H9 (cell line): ENCODE measurements around the gene IMMP2L. TPM values are rescaled to one million over a fixed set of nuclear protein-coding genes. Genes with fewer than 3 reads are reported as not detected.

Experiments
- DNase-seq: peaks from one replicate; pipeline ENCODE4 v3.0.0-alpha.2; 2017
- H2AFZ ChIP-seq: one replicate; pipeline ENCODE4 v1.6.1; 2013; ENCODE audit warnings: mild to moderate bottlenecking, low read length, control low read depth, moderate library complexity
- H2AK5ac ChIP-seq: 2 replicates; pipeline ENCODE4 v1.6.1; 2013; ENCODE audit warnings: low read length, control low read depth, mixed read lengths; ENCODE audit not compliant: insufficient read length
- H2BK120ac ChIP-seq: one replicate; pipeline ENCODE4 v1.6.1; 2013; ENCODE audit warnings: low read depth, mild to moderate bottlenecking, low read length, control low read depth, inconsistent platforms; ENCODE audit not compliant: poor library complexity, severe bottlenecking
- H2BK12ac ChIP-seq: 2 replicates; pipeline ENCODE4 v1.6.1; 2013; ENCODE audit warnings: low read length, control low read depth, mixed read lengths, low read depth; ENCODE audit not compliant: insufficient read length
- H2BK15ac ChIP-seq: 2 replicates; pipeline ENCODE4 v1.6.1; 2013; ENCODE audit warnings: low read depth, low read length, control low read depth
- H2BK20ac ChIP-seq: one replicate; pipeline ENCODE4 v1.6.1; 2013; ENCODE audit warnings: low read depth, mild to moderate bottlenecking, low read length, control low read depth, inconsistent platforms; ENCODE audit not compliant: poor library complexity, severe bottlenecking
- H2BK5ac ChIP-seq: 2 replicates; pipeline ENCODE4 v1.6.1; 2013; ENCODE audit warnings: low read length, control low read depth, mixed read lengths; ENCODE audit not compliant: insufficient read length
- H3K14ac ChIP-seq: 2 replicates; pipeline ENCODE4 v1.6.1; 2013; ENCODE audit warnings: low read length, control low read depth; ENCODE audit not compliant: insufficient read depth
- H3K18ac ChIP-seq: 2 replicates; pipeline ENCODE4 v1.6.1; 2013; ENCODE audit warnings: low read depth, mild to moderate bottlenecking, mixed read lengths, low read length, control low read depth; ENCODE audit not compliant: insufficient read length
- H3K23ac ChIP-seq: 2 replicates; pipeline ENCODE4 v1.6.1; 2013; ENCODE audit warnings: low read length, control low read depth, mixed read lengths, low read depth; ENCODE audit not compliant: insufficient read length
- H3K23me2 ChIP-seq: 2 replicates; pipeline ENCODE4 v1.6.1; 2013; ENCODE audit warnings: low read depth, mild to moderate bottlenecking, mixed read lengths, low read length, control low read depth; ENCODE audit not compliant: insufficient read length, poor library complexity, severe bottlenecking
- H3K27ac ChIP-seq: 2 replicates; pipeline ENCODE4 v1.5.1; 2013; ENCODE audit warnings: low read length, control low read depth, mixed read lengths, low read depth; ENCODE audit not compliant: insufficient read length
- H3K27me3 ChIP-seq: 2 replicates; pipeline ENCODE4 v1.6.1; 2013; ENCODE audit warnings: low read length, control low read depth, inconsistent platforms; ENCODE audit not compliant: insufficient read depth
- H3K4ac ChIP-seq: 2 replicates; pipeline ENCODE4 v1.6.1; 2013; ENCODE audit warnings: low read depth, mild to moderate bottlenecking, control low read depth, inconsistent platforms, low read length, moderate library complexity
- H3K4me1 ChIP-seq: 2 replicates; pipeline ENCODE4 v1.6.1; 2013; ENCODE audit warnings: low read length, control low read depth, inconsistent platforms; ENCODE audit not compliant: insufficient read depth
- H3K4me2 ChIP-seq: 2 replicates; pipeline ENCODE4 v1.6.1; 2013; ENCODE audit warnings: low read length, control low read depth, mixed read lengths; ENCODE audit not compliant: insufficient read length, insufficient read depth
- H3K56ac ChIP-seq: 2 replicates; pipeline ENCODE4 v1.6.1; 2013; ENCODE audit warnings: low read depth, mild to moderate bottlenecking, mixed read lengths, low read length, control low read depth; ENCODE audit not compliant: insufficient read length
- H3K79me1 ChIP-seq: 2 replicates; pipeline ENCODE4 v1.6.1; 2013; ENCODE audit warnings: low read depth, mild to moderate bottlenecking, moderate library complexity, low read length, control low read depth, inconsistent platforms; ENCODE audit not compliant: insufficient read depth, poor library complexity, severe bottlenecking
- H3K79me2 ChIP-seq: 2 replicates; pipeline ENCODE4 v1.6.1; 2013; ENCODE audit warnings: low read length, control low read depth, inconsistent platforms; ENCODE audit not compliant: insufficient read depth
- H3K9ac ChIP-seq: 2 replicates; pipeline ENCODE4 v1.6.1; 2013; ENCODE audit warnings: low read length, control low read depth, mixed read lengths; ENCODE audit not compliant: insufficient read length; ENCODE audit errors: extremely low read depth
- H3K9me3 ChIP-seq: one replicate; pipeline ENCODE4 v1.6.1; 2013; ENCODE audit warnings: low read depth, low read length, inconsistent platforms; ENCODE audit not compliant: control insufficient read depth
- H3T11ph ChIP-seq: one replicate; pipeline ENCODE4 v1.6.1; 2013; ENCODE audit warnings: mild to moderate bottlenecking, low read length, control low read depth, inconsistent platforms
- H4K20me1 ChIP-seq: one replicate; pipeline ENCODE4 v1.6.1; 2013; ENCODE audit not compliant: control insufficient read depth, insufficient read length, insufficient read depth
- H4K5ac ChIP-seq: 2 replicates; pipeline ENCODE4 v1.6.1; 2013; ENCODE audit warnings: low read depth, mild to moderate bottlenecking, mixed read lengths, low read length, control low read depth; ENCODE audit not compliant: insufficient read length
- H4K8ac ChIP-seq: replicated peaks from 2 replicates; pipeline ENCODE4 v1.6.1; 2013; ENCODE audit warnings: low read length, control low read depth, mixed read lengths, low read depth; ENCODE audit not compliant: insufficient read length
- H4K91ac ChIP-seq: 2 replicates; pipeline ENCODE4 v1.6.1; 2013; ENCODE audit warnings: low read depth, mild to moderate bottlenecking, moderate library complexity, mixed read lengths, low read length, control low read depth; ENCODE audit not compliant: insufficient read length
- H3K27ac Mint-ChIP-seq, 3 experiments: 2 replicates in 2 of 3; 3 replicates in 1 of 3; pipeline ENCODE4 v1.8.0; 2020 to 2021; ENCODE audit warnings: mixed read lengths in 3 of 3, mild to moderate bottlenecking in 1 of 3, moderate library complexity in 1 of 3
- H3K27me3 Mint-ChIP-seq: 2 replicates; pipeline ENCODE4 v1.8.0; 2021; ENCODE audit warnings: low read depth, mild to moderate bottlenecking, moderate library complexity, mixed read lengths
- H3K36me3 Mint-ChIP-seq, 3 experiments: 2 replicates in 2 of 3; 3 replicates in 1 of 3; pipeline ENCODE4 v1.8.0; 2020 to 2021; ENCODE audit warnings: low read depth in 3 of 3, mixed read lengths in 3 of 3; ENCODE audit not compliant: insufficient read depth in 1 of 3
- H3K4me1 Mint-ChIP-seq, 2 experiments: 2 replicates each; pipeline ENCODE4 v1.8.0; 2020; ENCODE audit warnings: mixed read lengths in 2 of 2
- H3K4me3 Mint-ChIP-seq, 2 experiments: 2 replicates in 1 of 2; 3 replicates in 1 of 2; pipeline ENCODE4 v1.8.0; 2020 to 2021; ENCODE audit warnings: mild to moderate bottlenecking in 2 of 2, mixed read lengths in 2 of 2, moderate library complexity in 1 of 2
- H3K9me3 Mint-ChIP-seq, 2 experiments: 2 replicates in 1 of 2; 3 replicates in 1 of 2; pipeline ENCODE4 v1.8.0; 2020; ENCODE audit warnings: mild to moderate bottlenecking in 2 of 2, mixed read lengths in 2 of 2, moderate library complexity in 1 of 2
- CTCF ChIP-seq: fragments of 200-600 bp; sonication (generic); conservative IDR thresholded peaks from 3 replicates; pipeline ENCODE4 v1.8.0; 2021; ENCODE audit warnings: antibody characterized with exemption, mild to moderate bottlenecking
- WGBS: extraction: QIAGEN DNeasy Blood & Tissue Kit; methylation state at CpG from one replicate; pipeline ENCODE4 v1.1.7; 2013; ENCODE audit warnings: missing lambda C conversion rate, low lambda C conversion rate, mixed read lengths; ENCODE audit not compliant: insufficient read length; ENCODE audit errors: extremely low coverage; 5-methylcytosine and 5-hydroxymethylcytosine counted together
- total RNA-seq: library from RNA; stranded (reverse); gene quantifications from 2 replicates; pipeline ENCODE4 v1.2.1, GENCODE V29; 2021

The IMMP2L gene
- total RNA-seq, 1 experiment from 2014 or later = 14.7 TPM

- Histone ChIP-seq H2BK5ac (no peak overlapping the region), H3K4me1 (no peaks in the 10 kb centered on the region; the same call in 1 of the 2 replicates), H3K14ac (no peak overlapping the region), H2AK5ac (no peak overlapping the region), H3K23ac (no peak overlapping the region), H3K27ac (no peak overlapping the region), H2BK120ac (no peak overlapping the region), H4K5ac (no peak overlapping the region), H2BK20ac (no peak overlapping the region), H3K27me3 (no peaks in the 10 kb centered on the region), H4K20me1 (no peaks in the 10 kb centered on the region), H2BK12ac (no peak overlapping the region), H3K9ac (no peak overlapping the region), H4K91ac (no peak overlapping the region), H2BK15ac (no peak overlapping the region), H3K4ac (no peak overlapping the region), H4K8ac (no peak overlapping the region), H2AFZ (no peak overlapping the region), H3K79me2 (no peaks in the 10 kb centered on the region), H3K79me1 (no peaks in the 10 kb centered on the region), H3K9me3 (no peaks in the 10 kb centered on the region), H3K23me2 (no peaks in the 10 kb centered on the region), H3K56ac (no peak overlapping the region), H3T11ph (no peak overlapping the region), H3K18ac (no peak overlapping the region), H3K4me2 (no peak overlapping the region)
- no peaks in the 10 kb centered on the region for H3K27me3 Mint-ChIP-seq
- no peak overlapping the region; a peak in 1 of 7 replicates for H3K27ac Mint-ChIP-seq
- no peak for TF ChIP-seq CTCF
- no peaks in the 10 kb centered on the region; a peak in 1 of 7 replicates for H3K36me3 Mint-ChIP-seq
- no CpG with 5 or more reads among the region's 1 CpG for WGBS
- DNase-seq = no peak
- peaks cover 55 to 57% of the 10 kb centered on the region in 2 experiments for H3K4me1 Mint-ChIP-seq
- no peaks in the 10 kb centered on the region for H3K9me3 Mint-ChIP-seq
- no peak overlapping the region for H3K4me3 Mint-ChIP-seq
Observed at GRCh38 chr7:111098926-111099250, 463.4 kb downstream of the IMMP2L start.
